GM12864 (cell line): ENCODE data around the gene ACO2.

Source experiments
- DNase-seq: peaks from one replicate; pipeline ENCODE4 v3.0.0-alpha.2; 2011; ENCODE audit warnings: low read depth
- H3K4me3 ChIP-seq: 2 replicates; pipeline ENCODE4 v1.5.1; 2011; ENCODE audit warnings: mild to moderate bottlenecking, low read depth, low read length, control low read depth
- CTCF ChIP-seq: IDR thresholded peaks from 2 replicates; pipeline ENCODE4 v1.5.1; 2011; ENCODE audit warnings: low read depth, mild to moderate bottlenecking, moderate library complexity, low read length, control low read depth, inconsistent platforms; ENCODE audit errors: missing control alignments

The ACO2 gene

GRCh38 chr22:41578114-41578513 is 109.2 kb downstream of the ACO2 start:
- H3K4me3 ChIP-seq: no peak overlapping the region
- TF ChIP-seq CTCF: no peak
- no peak for DNase-seq
